ENCODE measurements around the gene MYCT1.

MYCT1 gene

DNA sequence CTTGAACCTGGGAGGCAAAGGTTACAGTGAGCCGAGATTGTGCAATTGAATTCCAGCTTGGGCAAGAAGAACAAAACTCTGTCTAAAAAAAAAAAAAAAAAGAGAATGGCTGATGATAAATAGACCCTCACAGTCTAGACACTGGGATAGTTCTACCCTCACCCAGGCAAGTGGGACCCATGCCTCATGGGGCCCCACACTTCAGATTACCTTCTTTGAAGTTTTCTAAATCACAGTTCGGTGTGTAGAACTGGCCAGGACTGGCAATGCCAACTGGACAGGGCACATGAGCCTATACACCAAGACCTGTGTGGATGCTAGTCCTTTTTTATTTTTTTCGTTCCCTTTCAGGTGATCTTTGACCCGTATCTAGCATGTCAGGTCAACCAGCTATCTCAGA is 28.6 kb downstream of the MYCT1 start:
- no peak for DNase-seq

DNA sequence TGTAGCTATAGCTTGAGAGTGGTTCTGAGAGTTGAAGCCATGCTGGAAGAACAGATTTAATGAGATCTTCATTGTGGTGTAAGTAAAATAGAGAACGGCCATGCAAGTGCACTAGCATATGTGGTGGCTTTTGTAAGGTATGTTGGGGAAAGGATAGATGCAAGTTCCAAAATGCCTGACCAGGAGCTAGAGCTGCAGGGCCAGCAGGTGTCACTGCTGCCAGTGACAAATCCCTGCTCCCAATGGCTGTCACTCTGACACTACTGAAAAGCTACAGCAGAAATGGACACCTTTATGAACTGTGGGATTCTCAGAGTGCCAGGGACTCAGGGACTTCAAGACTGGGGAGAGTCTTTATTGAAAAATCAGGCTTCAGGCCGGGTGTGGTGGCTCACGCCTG is 29.8 kb downstream of the MYCT1 start:
- DNase-seq, result no peak

DNA sequence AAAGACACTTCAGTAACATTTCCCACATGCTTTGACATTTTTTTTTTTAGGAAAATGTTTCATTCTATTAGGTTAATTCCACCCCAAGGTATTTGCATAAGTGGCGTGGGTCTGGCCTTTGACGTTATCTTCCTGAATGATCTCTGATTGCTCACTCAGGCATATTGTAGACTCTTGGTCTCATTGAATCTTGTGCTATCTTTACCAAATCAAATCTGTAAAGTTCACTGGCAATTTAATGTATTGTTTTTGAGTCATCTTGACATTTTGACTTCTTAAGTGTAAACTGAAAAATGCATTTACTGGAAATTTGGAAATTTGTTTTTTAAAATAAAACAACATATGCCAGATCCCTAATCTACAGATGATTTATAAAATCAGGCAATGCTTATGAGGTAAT is 36.9 kb downstream of the MYCT1 start:
- DNase-seq, result no peak

DNA sequence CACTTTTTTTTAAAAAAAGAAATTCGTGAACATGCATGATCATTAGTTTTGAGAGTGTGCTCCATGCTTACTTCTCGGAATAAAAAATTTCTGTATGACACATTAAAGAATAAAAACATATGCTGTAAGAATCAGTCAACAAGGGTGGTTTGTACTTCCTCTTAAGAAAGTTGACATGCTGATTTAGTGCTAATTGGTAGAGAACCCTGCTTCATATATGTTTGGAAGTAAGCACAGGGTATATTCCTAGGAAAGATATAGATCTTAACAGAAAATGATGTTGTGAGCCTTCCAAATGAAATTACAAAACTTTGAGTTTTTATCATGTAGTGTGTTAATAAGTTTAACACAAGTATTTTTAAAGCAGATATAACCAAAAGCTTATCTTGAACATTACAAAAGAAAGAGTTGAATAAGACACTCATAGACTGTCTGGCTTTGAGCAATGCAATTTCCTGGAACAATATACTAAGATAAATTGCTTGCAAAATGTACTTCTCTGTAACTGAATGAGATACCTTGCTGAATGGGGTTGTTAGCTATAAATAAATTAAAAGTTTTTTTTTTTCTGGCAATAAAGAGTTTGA is 39.1 kb downstream of the MYCT1 start:
- DNase-seq, result no peak

DNA sequence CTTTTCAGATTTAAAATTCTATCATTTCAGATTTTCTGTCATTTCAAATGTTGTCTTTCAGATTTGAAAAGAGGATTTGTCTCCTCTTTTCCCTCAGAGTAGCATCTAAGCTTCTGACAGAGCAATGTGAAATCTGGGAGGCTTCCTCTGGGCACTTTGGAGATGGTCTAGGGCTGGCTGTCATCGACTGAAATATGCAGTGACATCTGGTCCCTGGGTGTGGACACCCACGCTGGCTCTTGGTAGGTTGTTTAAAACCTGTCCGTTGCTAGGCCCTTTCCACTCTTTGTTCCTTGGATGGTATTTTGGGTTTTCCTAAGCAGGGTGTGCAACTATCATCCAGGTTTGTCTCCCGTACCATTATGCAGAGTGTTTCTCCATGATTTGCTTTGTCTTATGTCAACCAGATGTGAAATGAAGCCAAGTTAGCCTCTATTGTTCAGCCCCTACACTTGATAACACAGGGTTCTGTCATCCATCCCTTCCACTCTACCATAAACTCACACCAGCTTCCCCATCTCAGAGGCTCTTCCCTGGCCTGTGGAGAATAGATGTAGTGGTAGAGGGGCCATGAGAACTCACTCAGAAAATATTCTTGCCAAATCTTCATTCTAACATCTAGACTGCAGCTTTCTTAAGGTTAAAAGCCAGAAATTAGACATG is 47.9 kb downstream of the MYCT1 start:
- no peak for DNase-seq

DNA sequence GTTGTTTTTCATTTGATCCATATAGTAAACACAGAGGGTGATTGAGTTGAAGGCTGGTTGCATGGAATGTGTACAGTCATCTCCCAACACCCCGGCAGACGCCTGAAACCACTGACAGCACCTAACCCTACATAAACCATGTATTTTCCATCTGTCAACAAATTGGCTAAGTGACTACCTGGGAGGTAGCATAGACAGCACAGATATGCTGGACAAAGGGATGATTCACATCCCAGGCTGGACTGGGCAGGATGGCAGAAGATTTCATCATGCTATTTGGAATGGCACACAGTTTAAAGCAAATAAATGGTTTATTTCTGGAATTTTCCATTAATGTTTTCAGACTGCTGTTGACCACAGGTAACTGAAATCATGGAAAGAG is 48.5 kb downstream of the MYCT1 start:
- DNase-seq, result no peak

DNA sequence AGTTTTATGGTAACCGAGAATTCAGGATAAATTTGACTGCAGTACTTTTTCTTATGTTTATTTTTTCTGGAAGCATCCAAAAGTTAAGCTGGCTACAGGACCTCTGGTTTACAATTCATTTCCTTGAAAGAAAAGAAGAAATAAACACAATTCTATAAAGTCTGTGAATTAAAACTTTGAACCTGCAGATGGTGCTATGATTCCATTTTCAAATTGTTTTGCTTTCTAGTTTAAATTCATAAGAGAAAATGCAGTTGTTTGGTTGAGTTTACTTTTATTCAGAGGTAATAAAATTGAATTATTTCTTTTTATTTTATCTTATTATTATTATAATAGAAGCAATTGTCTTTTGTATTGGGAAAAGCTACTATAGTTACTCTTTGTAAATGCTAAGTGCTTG is 51.1 kb downstream of the MYCT1 start:
- no peak for DNase-seq

DNA sequence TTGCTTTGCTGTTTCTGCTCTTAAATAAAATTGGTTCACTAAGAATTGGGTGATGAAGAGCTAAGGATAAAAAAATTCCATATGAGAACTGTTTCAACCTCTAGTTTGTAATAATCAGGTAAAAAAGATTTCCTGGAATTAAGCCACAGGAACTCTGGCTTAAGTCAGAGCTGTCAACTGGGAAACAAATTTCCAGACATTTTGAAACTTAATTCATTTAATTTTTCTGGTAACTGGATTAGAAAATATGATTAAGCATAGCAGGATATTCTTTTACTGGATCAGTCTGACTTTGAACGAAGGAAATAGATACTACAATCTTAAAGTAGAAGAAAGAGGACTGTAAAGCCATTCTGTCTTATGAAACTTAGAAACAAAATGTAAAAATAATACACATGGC is 51.6 kb downstream of the MYCT1 start:
- no peak for DNase-seq

DNA sequence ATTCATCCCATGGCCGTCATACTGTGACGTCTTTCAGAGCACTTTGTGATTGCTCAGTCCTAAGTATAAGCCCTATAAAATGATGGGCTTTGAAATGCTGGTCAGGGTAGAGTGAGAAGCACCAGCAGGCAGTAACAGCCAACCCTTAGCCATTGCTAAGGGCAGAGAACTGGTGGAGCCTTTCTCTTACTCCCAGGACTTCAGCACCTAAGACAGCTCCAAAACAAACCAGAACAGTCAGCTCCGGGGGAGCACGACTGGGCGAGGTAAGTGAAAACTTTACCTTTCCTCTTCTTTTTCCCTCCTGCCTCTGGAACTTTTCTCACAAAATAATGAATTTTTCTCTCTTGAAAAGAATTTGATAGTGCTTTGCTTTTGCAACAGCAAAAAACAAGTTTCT is 53.0 kb downstream of the MYCT1 start, which contains the start of gene VIP:
Gene VIP, plus strand, starts transcription at position 104 of the 400 bp plus-strand sequence. CDS start 1,381 bp downstream, outside the sequence.
- no peak for DNase-seq

DNA sequence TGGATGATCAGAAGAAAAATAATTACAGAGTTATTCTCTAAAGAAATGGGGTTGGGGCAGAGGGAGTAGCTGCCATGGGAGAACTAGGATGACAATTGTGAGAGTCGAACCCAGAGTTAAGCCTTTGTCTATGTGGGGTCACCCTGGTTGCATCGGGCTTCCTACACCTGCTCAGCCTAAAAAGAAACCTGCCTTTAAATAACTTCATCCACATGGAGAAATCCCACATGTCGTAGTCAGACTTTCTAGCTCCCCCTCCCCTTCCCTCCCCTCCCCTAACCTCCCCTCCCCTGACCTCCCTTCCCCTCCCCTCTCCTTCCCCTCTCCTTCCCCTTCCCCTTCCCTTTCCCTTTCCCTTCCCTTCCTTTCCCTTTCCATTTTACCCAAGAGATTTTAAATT is 67.6 kb downstream of the MYCT1 start:
- DNase-seq, result no peak

DNA sequence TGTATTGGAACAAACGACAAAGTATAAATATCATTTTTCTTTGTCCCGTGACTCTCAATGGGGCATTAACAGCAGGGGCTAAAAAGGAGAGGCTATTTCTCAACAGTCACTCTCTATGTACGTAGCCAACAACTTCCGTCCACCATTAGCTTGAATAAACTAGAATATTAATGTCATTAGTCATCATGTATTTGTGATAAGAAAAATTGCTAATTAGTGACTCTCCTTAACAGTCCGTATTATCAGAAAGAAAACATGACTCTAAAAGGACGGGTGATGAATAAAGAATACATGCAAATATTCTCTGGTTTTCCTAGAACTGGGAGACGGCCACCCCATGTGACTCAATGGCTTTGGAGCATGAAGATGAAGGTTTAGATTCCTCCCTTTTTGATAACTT is 71.5 kb downstream of the MYCT1 start:
- DNase-seq, result no peak

DNA sequence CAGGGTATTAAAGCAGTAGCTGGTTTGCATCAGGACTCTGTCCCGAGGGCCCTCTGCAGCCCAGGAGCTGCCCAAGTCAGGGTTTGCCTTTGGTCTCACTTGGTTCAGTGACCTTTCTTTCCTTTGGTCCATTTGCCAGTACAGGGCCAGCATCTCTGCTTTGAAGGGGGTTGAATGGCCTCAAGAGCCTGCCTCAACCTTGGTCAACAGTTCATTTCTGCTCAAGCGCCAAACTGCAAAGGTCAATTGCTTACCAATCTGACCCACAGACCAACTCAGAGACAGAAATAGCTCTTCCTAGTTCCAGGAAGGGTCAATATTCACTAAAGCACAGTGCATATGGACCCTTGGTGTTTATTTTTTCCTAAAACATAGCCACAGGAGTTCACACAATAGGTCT is 72.3 kb downstream of the MYCT1 start:
- DNase-seq, result no peak

DNA sequence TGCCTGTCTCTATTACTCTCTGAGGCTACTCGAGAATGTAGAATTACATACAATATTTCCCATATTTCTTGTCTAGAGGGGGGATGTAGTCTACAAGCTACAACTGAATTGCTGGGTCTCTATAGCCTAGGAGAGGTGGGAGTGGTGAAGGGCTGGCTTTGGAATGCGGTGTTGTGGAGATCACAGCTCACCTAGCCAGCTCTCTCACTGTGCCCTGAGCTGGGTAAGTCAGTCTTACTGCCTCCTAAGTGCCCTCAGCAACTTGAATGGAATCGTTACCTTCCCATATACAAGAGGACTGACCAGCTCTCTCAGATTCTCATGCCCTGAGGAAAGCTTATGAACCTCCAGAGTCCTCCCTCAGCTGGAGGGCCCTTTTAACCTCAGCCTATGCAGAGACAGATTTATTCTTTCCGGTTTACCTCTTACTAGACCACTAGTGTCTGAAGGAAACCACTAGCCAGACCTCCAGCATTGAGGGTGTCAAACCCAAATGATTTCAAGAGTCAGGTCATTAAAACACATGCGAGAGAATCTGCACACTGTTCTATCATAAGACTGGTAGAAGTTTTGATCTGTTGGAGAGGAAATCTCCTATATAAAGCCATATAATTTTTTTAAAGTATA is 73.5 kb downstream of the MYCT1 start:
- DNase-seq, result no peak

Data from T-helper 1 cell (primary cell).